Motor neuron (in vitro differentiated cells): Measurements from ENCODE around the gene KRTAP10-4. TPM values are rescaled to one million over a fixed set of nuclear protein-coding genes. Genes with fewer than 3 reads are reported as not detected.
"Not testable (repeated sequence)": the region's sequence is repeated elsewhere in the genome, so short reads cannot be mapped to it uniquely, and the experiment has no call there.

Experiments
- ATAC-seq, 8 experiments: fragments of 200-7000 bp; cut with Tn5 transposase; replicated peaks in 6 of 8; 2 replicates each; pipeline ENCODE4 v1.8.0; 2021; ENCODE audit warnings: mild to moderate bottlenecking in 8 of 8, moderate library complexity in 8 of 8
- H3K27ac ChIP-seq, 2 donors: fragments of 250-450 bp; sonication (Bioruptor Pico); 2 replicates each; pipeline ENCODE4 v1.9.0; 2021; ENCODE audit warnings: antibody characterized with exemption in 2 of 2, mild to moderate bottlenecking in 2 of 2, moderate library complexity in 1 of 2
- H3K4me1 ChIP-seq, 2 donors: fragments of 250-450 bp; sonication (Bioruptor Pico); replicated peaks in 1 of 2; 2 replicates each; pipeline ENCODE4 v1.6.1; 2021; ENCODE audit warnings: antibody characterized with exemption in 2 of 2, mild to moderate bottlenecking in 2 of 2, moderate library complexity in 1 of 2
- H3K4me3 ChIP-seq, 5 donors: fragments of 250-450 bp; sonication (Bioruptor Pico); 2 replicates each; pipeline ENCODE4 v1.9.0; 2021; ENCODE audit warnings: antibody characterized with exemption in 5 of 5, mild to moderate bottlenecking in 5 of 5, moderate library complexity in 4 of 5
- WGBS, 10 experiments: fragments of 450-650 bp; shearing (Covaris generic); methylation state at CpG; one replicate each; pipeline ENCODE4 v1.0.0; 2022; 5-methylcytosine and 5-hydroxymethylcytosine counted together
- in situ Hi-C, 9 experiments: fragments of 400-800 bp; cut with MboI; loops; one replicate each; pipeline ENCODE4 v1.15.0; 2021; ENCODE audit warnings: low sequenced_read_pairs in 9 of 9, low pct_unique_long_range_greater_than_20kb in 2 of 9; ENCODE audit not compliant: unreplicated experiment in 9 of 9
- total RNA-seq, 8 experiments: library from RNA; unstranded; fragments of 300-600 nt; gene quantifications; 2 replicates each; pipeline versions ENCODE4 v1.2.3 to v1.2.4, GENCODE V29; 2022

The KRTAP10-4 gene
- total RNA-seq, 8 experiments from 2014 or later = 0.41 to 1.00 (median 0.87) TPM; not detected in 5

GRCh38 chr21:44539991-44540666, 33.4 kb upstream of the KRTAP10-4 start, which contains the start of gene KRTAP10-1:
Gene KRTAP10-1 (minus strand): TSS chr21:44540195. CDS start chr21:44540150, 45 bp downstream.
- Histone ChIP-seq H3K27ac (no peak within 1 kb of the TSS), H3K4me3 (no peak within 1 kb of the TSS), H3K4me1 (peaks cover 0 to 8% of the 10 kb centered on the region in 2 donors)
- 36 to 100% (median 73%) methylated on average over 2 to 7 of the region's 21 CpGs; no CpG with 5 or more reads in 7 of the 10 experiments for WGBS, 10 experiments
- peak in 5 of 8 experiments; percentile 55 to 93 (median 64) for ATAC-seq
- in situ Hi-C loops = no loop called here

GRCh38 chr21:44540741-44541288, 32.7 kb upstream of the KRTAP10-4 start:
- H3K4me1 ChIP-seq = peaks cover 0 to 6% of the 10 kb centered on the region in 2 donors
- no peak for ATAC-seq
- WGBS, 10 experiments = 19 to 100% (median 69%) methylated on average over 2 to 8 of the region's 11 CpGs; no CpG with 5 or more reads in 2 of the 10 experiments
- no peak overlapping the region for H3K4me3 ChIP-seq
- in situ Hi-C loops = no loop called here
- no peak overlapping the region for H3K27ac ChIP-seq

- 0 to 100% (median 56%) methylated on average over 1 of the region's 1 CpG; no CpG with 5 or more reads in 1 of the 10 experiments for WGBS, 10 experiments
Measured at GRCh38 chr21:44542716-44543115, 30.8 kb upstream of the KRTAP10-4 start.

GRCh38 chr21:44544566-44544965, 29.0 kb upstream of the KRTAP10-4 start:
- in situ Hi-C loops = no loop called here

More at GRCh38 chr21:44542716-44543115, 30.8 kb upstream of the KRTAP10-4 start:
- no peak for ATAC-seq
- no peak overlapping the region for H3K27ac ChIP-seq
- peaks cover 0 to 5% of the 10 kb centered on the region in 2 donors for H3K4me1 ChIP-seq
- in situ Hi-C loops = no loop called here
- H3K4me3 ChIP-seq = no peak overlapping the region

GRCh38 chr21:44547656-44548331, 25.7 kb upstream of the KRTAP10-4 start:
- Histone ChIP-seq H3K27ac (no peak overlapping the region), H3K4me3 (no peak overlapping the region), H3K4me1 (peaks cover 12 to 45% of the 10 kb centered on the region in 2 donors)
- peak in 4 of 8 experiments; percentile 27 to 70 (median 30) for ATAC-seq
- in situ Hi-C loops = no loop called here
- WGBS, 10 experiments = 0 to 100% (median 67%) methylated on average over 1 to 3 of the region's 5 CpGs; no CpG with 5 or more reads in 3 of the 10 experiments

More at GRCh38 chr21:44544566-44544965, 29.0 kb upstream of the KRTAP10-4 start:
- no peak overlapping the region for H3K27ac ChIP-seq
- H3K4me3 ChIP-seq = no peak overlapping the region
- ATAC-seq = no peak
- peaks cover 12 to 24% of the 10 kb centered on the region in 2 donors for H3K4me1 ChIP-seq
- 0 to 100% (median 49%) methylated on average over 1 to 3 of the region's 3 CpGs; no CpG with 5 or more reads in 2 of the 10 experiments for WGBS, 10 experiments

- ATAC-seq = no peak
- in situ Hi-C loops = no loop called here
- WGBS, 10 experiments = 17 to 93% (median 80%) methylated on average over 1 to 5 of the region's 13 CpGs; no CpG with 5 or more reads in 5 of the 10 experiments
- Histone ChIP-seq H3K4me3 (no peak overlapping the region), H3K4me1 (peaks cover 12 to 45% of the 10 kb centered on the region in 2 donors), H3K27ac (peak overlapping the region in 1 of 2 donors; percentile 45)
Measured at GRCh38 chr21:44548381-44548780, 25.1 kb upstream of the KRTAP10-4 start.

GRCh38 chr21:44548922-44549321, 24.6 kb upstream of the KRTAP10-4 start:
- Histone ChIP-seq H3K27ac (peak overlapping the region; percentile 17 to 45), H3K4me1 (peaks cover 12 to 45% of the 10 kb centered on the region in 2 donors), H3K4me3 (no peak overlapping the region)
- WGBS, 10 experiments = 19 to 70% (median 40%) methylated on average over 2 to 12 of the region's 14 CpGs; no CpG with 5 or more reads in 1 of the 10 experiments
- peak in 4 of 8 experiments; percentile 15 to 48 (median 24) for ATAC-seq
- in situ Hi-C loops = no loop called here

GRCh38 chr21:44549525-44550211, 23.9 kb upstream of the KRTAP10-4 start:
- in situ Hi-C loops = no loop called here
- 77 to 100% (median 90%) methylated on average over 1 to 6 of the region's 25 CpGs; no CpG with 5 or more reads in 3 of the 10 experiments for WGBS, 10 experiments
- H3K4me1 ChIP-seq = peaks cover 12 to 45% of the 10 kb centered on the region in 2 donors
- H3K27ac ChIP-seq = peak overlapping the region in 1 of 2 donors; percentile 3
- ATAC-seq = peak in 6 of 8 experiments; percentile 14 to 86 (median 30)
- H3K4me3 ChIP-seq = no peak overlapping the region

- H3K4me1 ChIP-seq = peaks cover 12 to 45% of the 10 kb centered on the region in 2 donors
- peak in 5 of 8 experiments; percentile 12 to 55 (median 25) for ATAC-seq
- H3K4me3 ChIP-seq, H3K27ac ChIP-seq, in situ Hi-C loops: not testable (repeated sequence)
- 57% methylated on average over 1 of the region's 17 CpGs; no CpG with 5 or more reads in 9 of the 10 experiments for WGBS, 10 experiments
Measured at GRCh38 chr21:44550285-44550684, 23.2 kb upstream of the KRTAP10-4 start.

- Histone ChIP-seq H3K4me3 (no peak overlapping the region), H3K4me1 (peaks cover 12 to 45% of the 10 kb centered on the region in 2 donors), H3K27ac (no peak overlapping the region)
- ATAC-seq = no peak
- WGBS, 10 experiments = 80 to 93% methylated on average over 1 to 3 of the region's 10 CpGs; no CpG with 5 or more reads in 8 of the 10 experiments
- in situ Hi-C loops = no loop called here
Measured at GRCh38 chr21:44550807-44551206, 22.7 kb upstream of the KRTAP10-4 start.

GRCh38 chr21:44551340-44551961, 22.1 kb upstream of the KRTAP10-4 start, which contains the start of gene KRTAP10-2:
Gene KRTAP10-2 (minus strand): TSS chr21:44551505. CDS start chr21:44551458, 47 bp downstream.
- Histone ChIP-seq H3K4me1 (peaks cover 12 to 45% of the 10 kb centered on the region in 2 donors), H3K4me3 (no peak within 1 kb of the TSS), H3K27ac (no peak within 1 kb of the TSS)
- peak in 6 of 8 experiments; percentile 11 to 64 (median 44) for ATAC-seq
- in situ Hi-C loops = no loop called here
- 15 to 80% (median 70%) methylated on average over 2 to 4 of the region's 17 CpGs; no CpG with 5 or more reads in 5 of the 10 experiments for WGBS, 10 experiments

- ATAC-seq = no peak
- in situ Hi-C loops = no loop called here
- WGBS, 10 experiments = no CpG with 5 or more reads among the region's 6 CpGs
- Histone ChIP-seq H3K4me1 (peaks cover 15 to 45% of the 10 kb centered on the region in 2 donors), H3K4me3 (no peak overlapping the region), H3K27ac (no peak overlapping the region)
Measured at GRCh38 chr21:44552136-44552535, 21.4 kb upstream of the KRTAP10-4 start.
